Stimulated activated CD8-positive, alpha-beta memory T cell treated with anti-CD3 and anti-CD28 coated beads, Interleukin-2, amount 100 ng/mL, for 48 hours (primary cell): ENCODE data around the gene PRMT3.
"Not testable (repeated sequence)": the region's sequence is repeated elsewhere in the genome, so short reads cannot be mapped to it uniquely, and the experiment has no call there.

Experiments
- DNase-seq, 2 donors: peaks; one replicate each; pipeline ENCODE4 v3.0.0-alpha.2; 2020; ENCODE audit warnings: low read depth in 2 of 2

The PRMT3 gene

DNA sequence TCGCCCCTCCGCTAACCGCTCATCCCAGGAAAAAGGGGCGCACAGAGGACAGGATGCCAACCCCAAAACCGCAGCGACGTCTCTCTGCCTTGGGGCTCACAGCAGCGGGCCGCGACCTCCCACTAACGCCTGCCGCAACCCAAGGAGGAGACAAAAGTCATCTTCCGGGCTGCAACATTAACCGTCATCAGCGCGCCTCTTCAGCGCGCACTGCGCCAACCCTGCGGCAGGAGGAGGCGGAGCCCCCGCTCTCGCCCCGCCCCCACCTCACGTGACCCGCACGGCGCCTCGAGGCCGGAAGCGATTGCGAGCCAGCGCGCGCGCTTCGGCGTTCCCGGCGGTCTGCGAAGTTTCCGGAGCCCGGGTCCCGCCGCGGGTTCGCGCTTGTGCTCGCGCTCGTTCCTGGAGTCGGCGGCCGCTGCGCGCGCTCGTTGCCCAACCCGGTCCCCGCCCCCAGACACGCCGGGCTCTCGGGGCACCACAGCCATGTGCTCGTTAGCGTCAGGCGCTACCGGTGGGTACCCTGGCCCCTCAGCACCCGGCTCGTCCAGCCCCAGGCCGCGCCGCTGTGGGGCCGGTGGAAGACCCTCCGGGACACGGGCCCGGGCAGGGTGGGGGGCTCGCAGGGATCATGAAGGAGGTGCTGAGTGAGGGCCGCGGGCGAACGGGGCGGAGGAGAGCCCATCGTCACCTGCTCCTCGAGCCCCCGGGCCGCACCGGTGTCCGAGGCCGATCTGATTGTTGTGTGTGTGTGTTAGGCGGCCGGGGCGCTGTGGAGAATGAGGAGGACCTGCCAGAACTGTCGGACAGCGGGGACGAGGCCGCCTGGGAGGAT lies at the start of gene PRMT3:
Gene PRMT3, plus strand, starts transcription at position 456 of the 835 bp plus-strand sequence. Its CDS starts 31 bp downstream, at position 487.
- peak; percentile 96 to 97 for DNase-seq

DNA sequence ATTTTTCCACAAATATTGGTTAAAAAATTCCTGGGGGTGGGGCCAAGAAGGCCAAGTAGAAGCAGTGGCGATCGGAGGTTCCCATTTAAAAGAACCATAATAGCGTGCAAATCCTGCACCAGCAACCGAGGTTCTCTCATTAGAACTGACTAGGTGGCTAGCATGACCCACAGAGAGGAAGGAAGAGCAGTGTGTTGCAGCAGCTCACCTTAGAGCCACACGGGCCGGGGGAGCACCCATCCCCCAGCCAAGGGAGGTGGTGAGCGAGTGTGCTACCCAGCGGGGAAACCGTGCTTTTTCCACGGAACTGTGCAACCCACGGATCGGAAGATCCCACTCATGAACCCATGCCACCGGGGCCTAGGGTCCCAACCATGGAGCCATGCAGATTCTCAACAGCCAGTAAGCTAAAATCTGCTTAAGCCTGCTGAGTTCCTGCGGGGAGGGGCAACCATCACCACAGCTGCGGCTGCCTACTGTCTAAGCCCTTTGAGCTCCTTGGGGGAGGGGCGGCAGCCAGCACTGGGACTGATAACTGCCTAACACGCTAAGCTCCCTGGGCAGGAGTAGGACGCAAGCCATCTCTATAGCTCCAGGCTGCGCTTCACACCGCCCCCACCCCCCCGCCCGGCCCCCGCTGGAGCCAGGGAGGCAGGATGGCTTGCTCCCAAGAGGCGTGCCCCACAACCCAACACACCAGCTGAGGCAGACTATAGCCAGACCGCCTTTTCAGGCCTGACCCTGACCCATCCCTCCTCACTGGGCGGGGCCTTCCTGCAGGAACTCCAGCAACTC lies 45.0 kb upstream of the PRMT3 start:
- no peak for DNase-seq

DNA sequence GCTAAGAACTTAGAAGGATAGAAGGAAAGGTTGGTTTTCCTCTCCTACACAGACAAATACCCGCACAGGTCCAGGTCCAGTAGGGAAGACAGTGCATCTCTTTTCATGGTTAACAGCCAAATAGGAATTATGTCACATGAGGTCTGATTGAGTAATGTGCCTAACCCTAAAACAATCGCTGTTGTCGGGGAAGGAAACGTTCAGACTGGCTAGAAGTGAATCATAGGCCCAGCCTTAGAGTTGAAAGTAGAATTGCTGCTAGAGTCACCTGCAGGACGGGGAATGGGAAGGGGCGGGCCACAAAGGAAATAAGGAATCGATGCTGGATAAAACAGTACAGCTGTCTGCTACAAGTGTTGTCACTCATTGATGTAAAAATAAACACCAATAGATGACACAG lies 36.4 kb upstream of the PRMT3 start:
- no peak for DNase-seq

DNA sequence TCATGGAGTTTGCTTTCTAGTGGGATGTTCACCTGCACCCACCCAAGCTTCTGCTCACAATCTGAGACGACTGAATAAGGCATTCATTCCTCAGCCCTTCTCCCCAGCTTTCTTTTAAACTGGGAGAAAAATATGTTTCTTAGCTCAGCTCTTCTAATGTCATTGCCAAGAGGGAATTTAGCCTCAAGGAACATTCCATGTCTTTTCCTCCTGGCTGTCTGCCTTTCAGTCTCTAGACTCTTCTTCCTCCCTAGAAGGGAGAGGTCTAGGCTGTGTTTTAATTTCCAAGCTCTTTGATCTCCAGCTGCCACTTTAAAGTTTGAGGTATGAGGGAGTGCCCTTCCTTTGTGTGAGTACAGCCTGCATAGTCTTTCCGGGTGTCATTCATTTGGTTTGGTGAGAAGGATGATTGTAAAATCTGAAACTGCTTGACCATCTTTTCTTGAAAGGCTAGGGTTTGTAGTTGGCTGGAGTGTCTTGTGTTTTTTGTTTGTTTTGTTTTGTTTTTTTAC lies 35.7 kb upstream of the PRMT3 start:
- no peak for DNase-seq

DNA sequence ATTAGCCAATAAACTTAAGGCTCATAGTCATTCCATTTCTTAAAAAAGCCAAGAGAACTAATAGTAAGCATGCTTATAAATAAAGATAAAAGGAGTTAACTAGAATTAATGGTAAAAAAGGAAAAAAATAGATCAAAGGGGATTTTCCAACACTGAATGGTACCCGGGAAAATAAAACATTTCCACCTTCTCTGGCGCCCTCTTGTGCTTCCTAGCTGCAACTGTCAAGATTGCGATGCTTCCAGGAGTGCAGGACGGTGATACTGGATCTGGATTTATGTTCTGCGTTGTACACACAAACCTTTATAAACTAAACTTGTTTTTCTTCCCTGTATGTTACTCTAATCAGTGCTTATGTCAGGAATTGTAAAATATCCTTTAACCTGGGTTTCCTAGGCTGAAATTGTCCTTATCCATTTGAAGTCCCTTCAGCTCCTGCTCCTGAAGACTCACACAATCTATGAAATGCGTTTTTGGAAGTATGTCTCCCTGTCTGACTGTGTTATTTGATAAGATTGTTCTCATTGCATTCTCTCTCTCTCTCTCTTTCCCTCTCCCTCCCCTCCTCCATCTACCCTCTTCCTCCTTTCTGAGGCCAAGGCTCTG lies 33.6 kb upstream of the PRMT3 start:
- DNase-seq: no peak

- DNase-seq: no peak
These were observed 32.0 kb upstream of the PRMT3 start for GRCh38 chr11:20355221-20356219.

GRCh38 chr11:20357150-20357549 lies 30.4 kb upstream of the PRMT3 start:
- DNase-seq: no peak

GRCh38 chr11:20360650-20361049 lies 26.9 kb upstream of the PRMT3 start:
- no peak for DNase-seq

DNA sequence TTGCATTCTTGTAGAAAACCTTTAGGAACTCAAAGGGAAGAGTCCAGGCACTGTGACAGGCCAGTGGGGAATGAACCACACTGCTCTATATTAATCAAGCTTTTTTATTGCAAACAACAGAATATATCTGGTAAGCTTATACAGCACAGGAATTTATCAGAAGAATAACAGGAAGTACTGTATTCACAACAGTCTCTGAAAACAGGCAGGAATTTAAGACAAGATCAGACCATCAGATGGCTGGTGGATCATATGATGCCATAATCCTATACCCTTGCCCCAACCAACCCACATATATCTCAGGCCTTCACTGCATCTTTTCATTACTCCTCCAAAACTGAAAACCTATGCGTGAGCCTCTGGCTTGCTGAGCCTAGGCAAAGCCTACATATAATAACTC lies 25.0 kb upstream of the PRMT3 start:
- no peak for DNase-seq

DNA sequence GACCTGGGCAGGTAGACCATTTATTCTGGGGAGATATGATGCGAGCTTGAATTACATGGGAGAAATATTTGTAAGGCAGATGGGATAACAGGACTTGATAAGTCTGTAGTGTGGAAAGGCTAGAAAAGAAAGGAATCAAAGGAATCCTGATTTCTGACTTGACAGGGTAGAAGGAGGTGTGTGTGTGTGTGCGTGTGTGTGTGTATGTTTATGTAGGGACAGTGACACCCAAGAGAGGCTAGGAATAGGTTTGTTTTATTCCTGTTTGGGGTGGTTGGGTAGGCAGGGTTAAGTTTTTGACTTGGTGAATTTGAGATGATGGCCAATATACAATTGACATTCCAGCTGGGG lies 24.4 kb upstream of the PRMT3 start:
- DNase-seq: no peak

- peak; percentile 55 to 65 for DNase-seq
These were observed 23.8 kb upstream of the PRMT3 start, which contains the start of gene HTATIP2 for GRCh38 chr11:20363500-20364340. TSS of gene HTATIP2 (plus strand) at chr11:20363714. CDS start at chr11:20364238, 524 bp downstream.

DNA sequence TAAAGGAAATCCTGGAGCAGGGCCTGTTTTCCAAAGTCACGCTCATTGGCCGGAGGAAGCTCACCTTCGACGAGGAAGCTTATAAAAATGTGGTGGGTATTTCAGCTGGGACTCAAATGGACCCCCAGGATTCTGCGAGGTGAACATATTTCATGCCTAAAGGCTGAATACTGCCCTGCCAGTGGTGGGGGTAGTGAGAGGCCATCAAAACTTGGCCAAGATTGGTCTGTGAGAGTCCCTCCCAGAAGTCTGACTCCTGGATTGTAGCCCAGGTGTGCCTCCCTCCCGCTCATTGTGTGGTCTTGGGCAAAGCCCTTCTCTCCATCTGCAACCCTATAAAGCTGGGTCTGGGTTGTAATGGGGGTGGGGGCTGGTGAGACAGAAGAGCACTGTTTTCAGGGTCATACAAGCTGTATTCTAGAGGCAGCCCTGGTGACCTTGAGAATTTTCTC lies 23.1 kb upstream of the PRMT3 start:
- no peak for DNase-seq

GRCh38 chr11:20365465-20365864 lies 22.1 kb upstream of the PRMT3 start:
- not testable (repeated sequence) for DNase-seq

DNA sequence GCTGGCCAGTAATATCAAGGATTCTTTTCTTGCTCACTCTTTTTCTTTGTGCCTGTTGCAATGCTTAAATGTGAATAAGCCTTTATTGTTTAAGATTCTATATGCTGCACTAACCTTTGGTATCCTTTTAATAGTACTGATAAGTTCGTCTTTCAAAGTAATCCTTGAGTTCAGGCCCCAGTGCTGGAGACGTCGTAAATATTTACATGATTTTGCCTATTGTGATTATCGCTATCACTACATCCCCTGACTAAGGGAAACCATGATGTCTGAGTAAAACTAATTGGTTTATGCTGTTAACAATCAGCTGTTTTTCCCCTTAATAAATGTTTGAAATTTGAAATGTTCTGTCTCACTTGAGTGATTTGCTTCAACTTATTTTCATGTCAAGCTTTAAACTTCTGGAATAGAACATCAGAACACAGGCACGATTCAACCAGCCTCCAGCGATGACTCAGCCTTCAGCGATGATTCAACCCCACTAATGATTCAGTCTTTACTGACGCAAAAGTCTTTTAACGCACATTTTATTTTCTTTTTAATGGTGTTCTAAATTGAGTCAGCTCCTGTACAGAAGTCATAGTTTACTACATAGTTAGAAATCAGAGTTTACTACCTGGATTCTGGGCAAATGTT lies 20.1 kb upstream of the PRMT3 start:
- peak in 1 of 2 donors; percentile 50 for DNase-seq

DNA sequence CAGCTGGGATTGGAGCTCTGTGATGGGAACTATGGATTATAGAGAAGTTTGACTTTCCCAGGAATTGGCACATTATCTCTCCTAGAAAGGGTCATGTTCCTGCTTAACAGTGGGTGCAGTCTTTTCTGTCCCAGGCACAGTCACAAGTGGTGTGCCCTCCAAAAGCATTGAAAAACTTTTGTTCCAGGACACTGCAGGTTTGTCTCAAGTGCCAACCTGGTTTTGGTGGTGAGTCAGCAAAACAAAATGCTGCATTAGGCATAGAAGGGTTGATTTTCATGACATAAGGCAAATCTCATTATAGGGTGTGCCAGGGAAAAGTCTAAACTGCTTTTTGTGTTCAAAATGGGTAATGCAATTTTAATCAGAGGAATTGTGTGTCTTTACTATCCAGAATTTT lies 19.1 kb upstream of the PRMT3 start:
- DNase-seq: no peak

DNA sequence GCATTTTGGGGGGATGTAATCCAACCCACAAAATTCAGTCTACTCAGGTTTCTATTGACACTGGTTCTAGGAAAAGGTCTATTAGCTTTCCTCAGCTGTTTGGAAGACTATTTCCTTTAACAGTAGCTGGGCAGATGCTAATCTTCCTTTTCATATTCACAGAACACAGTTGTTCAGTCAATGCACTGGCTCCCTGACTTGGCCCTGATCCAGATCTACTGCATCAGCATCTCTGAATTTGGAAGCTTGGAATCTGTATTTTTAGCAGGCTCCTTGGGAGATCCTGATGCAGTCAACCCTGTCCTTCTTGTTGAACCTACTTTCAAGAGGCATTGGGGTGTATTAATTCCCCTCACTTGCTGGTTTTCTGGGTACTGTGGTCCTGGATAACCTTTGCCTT lies 17.7 kb upstream of the PRMT3 start:
- no peak for DNase-seq

- DNase-seq: no peak
These were observed 15.4 kb upstream of the PRMT3 start for GRCh38 chr11:20372081-20372626.

DNA sequence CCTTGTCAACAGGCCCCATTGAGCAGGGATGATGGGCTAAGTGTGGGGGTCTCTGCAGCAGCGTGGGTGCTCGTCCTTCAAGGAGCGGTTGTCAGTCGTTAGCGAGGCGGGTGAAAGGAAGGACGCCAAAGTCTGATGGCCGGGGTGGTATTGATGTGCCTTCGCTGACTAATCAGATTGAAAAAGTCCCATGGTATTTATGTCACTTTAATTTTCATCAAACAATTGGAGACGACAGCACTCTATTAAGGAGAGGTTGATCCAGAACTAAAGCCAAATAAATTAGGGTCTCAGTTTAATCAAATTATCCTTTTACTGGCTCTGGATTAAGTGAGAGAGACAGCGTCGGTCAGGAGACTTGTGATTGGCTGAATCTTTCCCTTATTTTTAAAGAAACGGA lies 14.4 kb upstream of the PRMT3 start:
- no peak for DNase-seq

- DNase-seq: no peak
These were observed 13.8 kb upstream of the PRMT3 start for GRCh38 chr11:20373568-20374209.
